ENCODE measurements around the gene HSPG2. TPM values are rescaled to one million over a fixed set of nuclear protein-coding genes. Genes with fewer than 3 reads are reported as not detected.

HSPG2 gene
- total RNA-seq, 2 donors from 2014 or later, result 684 to 846 TPM

GRCh38 chr1:21912038-21912758 is 24.9 kb downstream of the HSPG2 start:
- ATAC-seq (ENCODE audit: insufficient number of reproducible peaks, low FRiP score, low read depth) (no peak), DNase-seq (ENCODE audit: low spot score) (no peak)
- H3K4me1 ChIP-seq (ENCODE audit: control insufficient read depth in 1 of 2, low read depth in 2 of 2), result peaks cover 81 to 98% of the 10 kb centered on the region in 2 donors

GRCh38 chr1:21911205-21912001 is 25.7 kb downstream of the HSPG2 start:
- TF ChIP-seq CTCF (IDR thresholded peaks at IDR 0.05), result no peak
- ATAC-seq (ENCODE audit: insufficient number of reproducible peaks, low FRiP score, low read depth), result no peak
- Histone ChIP-seq H3K27me3 (replicated peaks; ENCODE audit: insufficient read depth) (no peaks in the 10 kb centered on the region), H3K9me3 (no peaks in the 10 kb centered on the region), H3K27ac (peak overlapping the region; percentile 99), H3K4me3 (no peak overlapping the region), H3K4me1 (ENCODE audit: control insufficient read depth in 1 of 2, low read depth in 2 of 2) (peaks cover 89 to 100% of the 10 kb centered on the region in 2 donors), H3K36me3 (no peaks in the 10 kb centered on the region)
- no peak for DNase-seq (ENCODE audit: low spot score)

More at GRCh38 chr1:21912038-21912758, 24.9 kb downstream of the HSPG2 start:
- no peaks in the 10 kb centered on the region for H3K27me3 ChIP-seq (replicated peaks; ENCODE audit: insufficient read depth)
- H3K4me3 ChIP-seq, result no peak overlapping the region
- no peaks in the 10 kb centered on the region for H3K36me3 ChIP-seq
- no peaks in the 10 kb centered on the region for H3K9me3 ChIP-seq
- no peak for TF ChIP-seq CTCF (IDR thresholded peaks at IDR 0.05)
- H3K27ac ChIP-seq, result peak overlapping the region; percentile 99

GRCh38 chr1:21910558-21911204 is 26.4 kb downstream of the HSPG2 start:
- H3K27ac ChIP-seq, result peak overlapping the region; percentile 99
- H3K9me3 ChIP-seq, result no peaks in the 10 kb centered on the region
- no peaks in the 10 kb centered on the region for H3K36me3 ChIP-seq
- no peak overlapping the region for H3K4me3 ChIP-seq
- ATAC-seq (ENCODE audit: insufficient number of reproducible peaks, low FRiP score, low read depth) (no peak), DNase-seq (ENCODE audit: low spot score) (no peak)
- H3K27me3 ChIP-seq (replicated peaks; ENCODE audit: insufficient read depth), result no peaks in the 10 kb centered on the region
- TF ChIP-seq CTCF (IDR thresholded peaks at IDR 0.05), result no peak
- H3K4me1 ChIP-seq (ENCODE audit: control insufficient read depth in 1 of 2, low read depth in 2 of 2), result peaks cover 90 to 100% of the 10 kb centered on the region in 2 donors

DNA sequence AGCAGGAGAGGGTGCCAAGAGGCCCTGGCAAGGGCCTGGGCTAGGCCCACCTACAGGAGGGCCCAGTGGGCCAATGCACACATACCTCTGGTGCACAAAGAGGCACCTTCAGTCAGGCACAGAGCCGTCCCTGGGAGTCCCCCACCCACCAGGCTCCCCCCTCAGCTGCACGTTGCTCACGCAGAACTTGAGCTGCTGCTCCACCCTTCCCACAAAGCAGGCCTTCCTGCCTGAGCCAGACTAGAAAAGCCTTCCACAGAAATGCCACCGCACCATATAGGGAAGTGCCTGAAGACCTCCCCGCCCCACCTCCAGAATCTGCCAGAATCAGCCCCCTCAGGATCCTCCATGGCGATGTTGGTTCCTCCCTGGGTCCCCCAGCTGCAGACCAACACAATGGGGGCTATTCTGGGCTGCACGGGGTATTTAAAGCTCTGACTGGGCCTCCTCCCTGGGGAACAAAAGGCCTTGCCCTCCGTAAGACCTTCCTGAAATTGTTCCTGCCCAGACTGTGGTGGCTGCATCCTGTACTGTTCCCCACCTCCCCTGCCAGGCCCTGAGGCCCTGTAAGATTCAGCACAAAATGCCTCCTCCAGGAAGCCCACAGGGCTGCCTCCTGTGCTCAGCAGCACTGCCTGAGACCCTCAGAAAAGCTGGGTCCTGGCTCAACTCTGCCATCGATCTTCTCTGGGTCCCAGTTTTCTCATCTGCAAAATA is 27.2 kb downstream of the HSPG2 start:
- ATAC-seq (ENCODE audit: insufficient number of reproducible peaks, low FRiP score, low read depth), result peak; percentile 49
- peak overlapping the region; percentile 99 for H3K27ac ChIP-seq
- peaks cover 93 to 100% of the 10 kb centered on the region in 2 donors for H3K4me1 ChIP-seq (ENCODE audit: control insufficient read depth in 1 of 2, low read depth in 2 of 2)
- H3K27me3 ChIP-seq (replicated peaks; ENCODE audit: insufficient read depth), result no peaks in the 10 kb centered on the region
- peak overlapping the region; percentile 0 for H3K4me3 ChIP-seq
- TF ChIP-seq CTCF (IDR thresholded peaks at IDR 0.05), result no peak
- no peaks in the 10 kb centered on the region for H3K36me3 ChIP-seq
- peak; percentile 58 for DNase-seq (ENCODE audit: low spot score)
- H3K9me3 ChIP-seq, result no peaks in the 10 kb centered on the region

Data from thoracic aorta (tissue), 2 donors.